GM12875 (cell line): ENCODE results near the gene GPR157.

Source experiments
- H3K4me3 ChIP-seq: one replicate; pipeline ENCODE4 v1.5.1; 2011; ENCODE audit warnings: low read depth, low read length, control low read depth
- TF ChIP-seq, protein P1 (sequence below): IDR thresholded peaks from 2 replicates; pipeline ENCODE4 v1.5.1; 2011; ENCODE audit warnings: low read depth, mild to moderate bottlenecking, control low read depth, inconsistent platforms, low read length, moderate library complexity, borderline replicate concordance; ENCODE audit not compliant: insufficient read depth

Gene GPR157

GRCh38 chr1:9062021-9062471 is 66.9 kb downstream of the GPR157 start:
- H3K4me3 ChIP-seq: no peak overlapping the region
- TF ChIP-seq, protein P1, sequence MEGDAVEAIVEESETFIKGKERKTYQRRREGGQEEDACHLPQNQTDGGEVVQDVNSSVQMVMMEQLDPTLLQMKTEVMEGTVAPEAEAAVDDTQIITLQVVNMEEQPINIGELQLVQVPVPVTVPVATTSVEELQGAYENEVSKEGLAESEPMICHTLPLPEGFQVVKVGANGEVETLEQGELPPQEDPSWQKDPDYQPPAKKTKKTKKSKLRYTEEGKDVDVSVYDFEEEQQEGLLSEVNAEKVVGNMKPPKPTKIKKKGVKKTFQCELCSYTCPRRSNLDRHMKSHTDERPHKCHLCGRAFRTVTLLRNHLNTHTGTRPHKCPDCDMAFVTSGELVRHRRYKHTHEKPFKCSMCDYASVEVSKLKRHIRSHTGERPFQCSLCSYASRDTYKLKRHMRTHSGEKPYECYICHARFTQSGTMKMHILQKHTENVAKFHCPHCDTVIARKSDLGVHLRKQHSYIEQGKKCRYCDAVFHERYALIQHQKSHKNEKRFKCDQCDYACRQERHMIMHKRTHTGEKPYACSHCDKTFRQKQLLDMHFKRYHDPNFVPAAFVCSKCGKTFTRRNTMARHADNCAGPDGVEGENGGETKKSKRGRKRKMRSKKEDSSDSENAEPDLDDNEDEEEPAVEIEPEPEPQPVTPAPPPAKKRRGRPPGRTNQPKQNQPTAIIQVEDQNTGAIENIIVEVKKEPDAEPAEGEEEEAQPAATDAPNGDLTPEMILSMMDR: no peak

DNA sequence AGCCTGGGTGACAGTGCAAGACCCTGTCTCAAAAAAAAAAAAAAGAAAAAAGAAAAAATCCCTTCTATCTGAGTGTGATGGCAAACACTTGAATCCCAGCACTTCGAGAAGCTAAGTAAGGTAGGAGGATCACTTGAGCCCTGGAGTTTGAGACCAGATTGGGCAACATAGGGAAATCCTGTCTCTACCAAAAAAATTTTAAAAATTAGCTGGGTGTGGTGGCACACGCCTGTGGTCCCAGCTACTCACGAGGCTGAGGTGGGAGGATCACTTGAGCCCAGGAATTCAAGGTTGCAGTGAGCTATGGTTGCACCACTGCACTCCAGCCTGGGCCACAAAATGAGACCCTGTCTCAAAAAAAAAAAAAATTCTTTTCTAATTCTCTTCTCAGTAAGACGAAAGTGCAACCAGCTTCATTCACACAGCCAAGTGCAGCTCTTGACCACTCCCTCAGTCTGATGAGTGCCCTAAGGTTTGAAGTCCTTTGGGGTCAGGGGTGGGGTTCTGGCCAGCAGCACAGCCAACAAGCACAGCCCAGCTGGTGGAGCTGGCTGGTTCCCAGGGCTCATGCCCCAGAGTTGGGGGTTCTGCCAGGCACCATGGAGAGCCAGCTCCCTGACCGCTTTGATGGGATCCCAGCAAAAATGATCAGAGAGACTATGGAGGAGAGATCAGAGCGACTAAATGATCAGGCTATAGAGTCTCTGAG is 67.5 kb downstream of the GPR157 start:
- no peak overlapping the region for H3K4me3 ChIP-seq
- TF ChIP-seq, protein P1: no peak

DNA sequence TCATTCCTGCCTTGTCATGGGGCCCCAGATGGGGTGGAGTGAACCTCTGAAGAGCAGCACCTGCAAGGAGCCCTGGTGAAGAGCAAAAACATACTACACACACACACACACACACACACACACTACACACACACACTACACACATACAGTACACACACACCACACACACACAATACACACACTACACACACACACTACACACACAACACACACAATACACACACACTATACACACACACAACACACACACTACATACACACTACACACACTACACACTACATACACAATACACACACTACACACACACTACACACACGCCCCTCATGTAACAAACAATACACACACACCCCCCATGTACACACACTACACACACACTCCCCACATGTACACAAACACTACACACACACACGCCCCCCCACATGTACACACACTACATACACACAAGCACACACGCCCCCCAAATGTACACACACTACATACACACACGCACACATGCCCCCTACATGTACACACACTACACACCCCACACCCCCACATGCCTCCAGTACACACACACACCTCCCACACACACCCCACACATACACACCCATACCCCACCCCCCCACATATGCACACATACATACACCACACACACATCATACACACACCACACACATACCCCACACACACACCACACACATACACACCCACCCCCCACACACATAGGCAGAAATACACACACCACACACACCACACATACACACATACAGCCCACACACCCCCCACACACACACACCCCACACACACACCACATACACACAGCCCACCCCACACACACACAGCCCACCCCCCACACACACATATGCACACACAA is 68.8 kb downstream of the GPR157 start:
- TF ChIP-seq, protein P1: no peak
- H3K4me3 ChIP-seq: no peak overlapping the region

DNA sequence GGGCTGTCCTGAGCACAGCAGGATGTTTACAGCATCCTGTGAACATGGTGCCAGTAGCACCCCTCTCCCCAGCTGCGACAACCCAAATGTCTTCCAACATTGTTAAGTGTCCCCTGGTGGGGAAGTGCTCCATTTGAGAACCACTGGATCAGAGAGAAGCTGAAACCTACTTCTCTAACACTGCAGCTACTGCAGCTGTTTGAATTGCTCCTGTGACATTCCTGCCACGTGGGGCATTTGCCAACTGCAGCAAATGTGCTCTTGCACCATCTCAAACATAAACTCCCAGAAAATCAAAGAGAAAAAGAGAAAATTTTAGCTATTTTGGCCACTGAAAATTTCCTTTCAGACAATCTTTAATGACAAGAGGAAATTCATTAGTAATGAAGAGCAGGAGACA is 70.4 kb downstream of the GPR157 start:
- TF ChIP-seq, protein P1: no peak

GRCh38 chr1:9057851-9058250 is 71.1 kb downstream of the GPR157 start:
- TF ChIP-seq, protein P1: no peak
- no peak overlapping the region for H3K4me3 ChIP-seq

More for the DNA sequence above, 70.4 kb downstream of the GPR157 start:
- no peak overlapping the region for H3K4me3 ChIP-seq

GRCh38 chr1:9052272-9053049 is 76.4 kb downstream of the GPR157 start:
- TF ChIP-seq, protein P1: no peak
- H3K4me3 ChIP-seq: no peak overlapping the region
